Body of pancreas (tissue), 4 donors: Measurements from ENCODE around the gene PROZ.

Experiments used
- CTCF ChIP-seq, 7 experiments: fragments of 450-650 bp in 4 of 7; fragments of 200-600 bp in 3 of 7; sonication (generic) in 3 of 7; IDR thresholded peaks; one replicate each; pipeline ENCODE4 v1.5.1; 2016 to 2019; ENCODE audit warnings: antibody characterized with exemption in 7 of 7
- POLR2A ChIP-seq, 3 donors: fragments of 450-650 bp; IDR thresholded peaks; one replicate each; pipeline ENCODE4 v1.6.1; 2016; ENCODE audit warnings: antibody characterized with exemption in 3 of 3, mild to moderate bottlenecking in 2 of 3

GRCh38 chr13:113210833-113211232, 52.4 kb downstream of the PROZ start:
- TF ChIP-seq CTCF (IDR thresholded peaks at IDR 0.05) (no peak), POLR2A (IDR thresholded peaks at IDR 0.05) (no peak)
